HL-60 (cell line): ENCODE measurements around the gene ADGRL3.
"Not testable (repeated sequence)": the region's sequence is repeated elsewhere in the genome, so short reads cannot be mapped to it uniquely, and the experiment has no call there.

ENCODE experiments used
- DNase-seq, 2 experiments: peaks; one replicate each; pipeline ENCODE4 v3.0.0-alpha.2; 2010 to 2020; ENCODE audit warnings: low read depth in 1 of 2, low spot score in 1 of 2
- H3K27ac ChIP-seq: fragments of 250-450 bp; sonication (Bioruptor Pico); replicated peaks from 2 replicates; pipeline ENCODE4 v1.5.1; 2020; ENCODE audit warnings: mild to moderate bottlenecking, moderate library complexity
- H3K27me3 ChIP-seq: fragments of 250-450 bp; sonication (Bioruptor Pico); 2 replicates; pipeline ENCODE4 v1.5.1; 2021; ENCODE audit warnings: mild to moderate bottlenecking, moderate library complexity; ENCODE audit not compliant: insufficient read depth, poor library complexity, severe bottlenecking
- H3K4me3 ChIP-seq: replicated peaks from 2 replicates; pipeline ENCODE4 v1.5.1; 2011; ENCODE audit warnings: mild to moderate bottlenecking, control low read depth, low read length; ENCODE audit not compliant: insufficient read depth
- CTCF ChIP-seq: IDR thresholded peaks from one replicate; pipeline ENCODE4 v1.5.1; 2011; ENCODE audit warnings: low read length, control low read depth, inconsistent platforms; ENCODE audit not compliant: insufficient read depth
- GABPA ChIP-seq: IDR thresholded peaks from 2 replicates; pipeline ENCODE4 v1.6.1; 2012; ENCODE audit warnings: low read depth
- POLR2AphosphoS5 ChIP-seq: IDR thresholded peaks from 2 replicates; pipeline ENCODE4 v1.6.1; 2012; ENCODE audit warnings: low read depth
- REST ChIP-seq: IDR thresholded peaks from 2 replicates; pipeline ENCODE4 v1.6.1; 2012; ENCODE audit warnings: low read depth; ENCODE audit not compliant: insufficient replicate concordance
- SPI1 ChIP-seq: IDR thresholded peaks from 2 replicates; pipeline ENCODE4 v1.6.1; 2012; ENCODE audit warnings: low read depth, mild to moderate bottlenecking, borderline replicate concordance

The ADGRL3 gene

GRCh38 chr4:61501812-61502211 is 301.7 kb downstream of the ADGRL3 start:
- Histone ChIP-seq H3K27me3 (no peaks in the 10 kb centered on the region), H3K4me3 (no peak overlapping the region), H3K27ac (no peak overlapping the region)
- no peak for DNase-seq
- no peak for TF ChIP-seq SPI1

- no peak for DNase-seq
- no peak overlapping the region for H3K4me3 ChIP-seq
- H3K27me3 ChIP-seq: no peaks in the 10 kb centered on the region
- H3K27ac ChIP-seq: no peak overlapping the region
- TF ChIP-seq GABPA (no peak), SPI1 (no peak), REST (no peak), POLR2AphosphoS5 (no peak), CTCF (no peak)
Observed at GRCh38 chr4:61505773-61506685, 305.9 kb downstream of the ADGRL3 start.

- no peak for DNase-seq
- H3K27ac ChIP-seq: no peak overlapping the region
- H3K4me3 ChIP-seq: no peak overlapping the region
- TF ChIP-seq GABPA (no peak), REST (no peak), CTCF (no peak), POLR2AphosphoS5 (no peak), SPI1 (no peak)
- H3K27me3 ChIP-seq: no peaks in the 10 kb centered on the region
Observed at GRCh38 chr4:61507091-61507490, 307.0 kb downstream of the ADGRL3 start.

GRCh38 chr4:61509721-61510241 is 309.7 kb downstream of the ADGRL3 start:
- not testable (repeated sequence) for DNase-seq, H3K27ac ChIP-seq, H3K4me3 ChIP-seq, H3K27me3 ChIP-seq
